Measurements from ENCODE around the gene CDH13.

CDH13 gene

DNA sequence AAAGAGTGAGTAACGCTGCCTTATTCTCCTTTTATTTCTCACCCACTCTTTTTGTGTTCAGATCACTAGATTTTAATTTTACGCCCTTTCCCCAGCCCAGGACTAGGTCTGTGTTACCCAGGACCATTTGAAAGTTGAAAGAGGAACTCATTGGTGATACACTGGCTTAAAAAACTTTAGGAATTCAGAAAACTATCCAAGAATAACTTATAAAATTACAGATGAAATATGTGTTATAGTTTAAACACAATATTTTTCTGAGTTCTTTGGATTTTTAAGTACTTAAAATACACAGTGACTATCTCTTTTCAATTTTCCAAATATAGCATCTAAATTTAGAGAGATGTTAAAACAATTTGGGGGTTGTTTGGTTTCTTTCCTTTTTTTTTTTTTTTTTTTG, 385.2 kb downstream of the CDH13 start:
- no peaks in the 10 kb centered on the region for H3K36me3 ChIP-seq (ENCODE audit: control insufficient read depth in 2 of 2, insufficient read depth in 1 of 2, low read length in 2 of 2)
- TF ChIP-seq, protein P1, sequence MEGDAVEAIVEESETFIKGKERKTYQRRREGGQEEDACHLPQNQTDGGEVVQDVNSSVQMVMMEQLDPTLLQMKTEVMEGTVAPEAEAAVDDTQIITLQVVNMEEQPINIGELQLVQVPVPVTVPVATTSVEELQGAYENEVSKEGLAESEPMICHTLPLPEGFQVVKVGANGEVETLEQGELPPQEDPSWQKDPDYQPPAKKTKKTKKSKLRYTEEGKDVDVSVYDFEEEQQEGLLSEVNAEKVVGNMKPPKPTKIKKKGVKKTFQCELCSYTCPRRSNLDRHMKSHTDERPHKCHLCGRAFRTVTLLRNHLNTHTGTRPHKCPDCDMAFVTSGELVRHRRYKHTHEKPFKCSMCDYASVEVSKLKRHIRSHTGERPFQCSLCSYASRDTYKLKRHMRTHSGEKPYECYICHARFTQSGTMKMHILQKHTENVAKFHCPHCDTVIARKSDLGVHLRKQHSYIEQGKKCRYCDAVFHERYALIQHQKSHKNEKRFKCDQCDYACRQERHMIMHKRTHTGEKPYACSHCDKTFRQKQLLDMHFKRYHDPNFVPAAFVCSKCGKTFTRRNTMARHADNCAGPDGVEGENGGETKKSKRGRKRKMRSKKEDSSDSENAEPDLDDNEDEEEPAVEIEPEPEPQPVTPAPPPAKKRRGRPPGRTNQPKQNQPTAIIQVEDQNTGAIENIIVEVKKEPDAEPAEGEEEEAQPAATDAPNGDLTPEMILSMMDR (tag by site-specific recombination; IDR thresholded peaks at IDR 0.05) = no peak
- TF ChIP-seq, protein P2, sequence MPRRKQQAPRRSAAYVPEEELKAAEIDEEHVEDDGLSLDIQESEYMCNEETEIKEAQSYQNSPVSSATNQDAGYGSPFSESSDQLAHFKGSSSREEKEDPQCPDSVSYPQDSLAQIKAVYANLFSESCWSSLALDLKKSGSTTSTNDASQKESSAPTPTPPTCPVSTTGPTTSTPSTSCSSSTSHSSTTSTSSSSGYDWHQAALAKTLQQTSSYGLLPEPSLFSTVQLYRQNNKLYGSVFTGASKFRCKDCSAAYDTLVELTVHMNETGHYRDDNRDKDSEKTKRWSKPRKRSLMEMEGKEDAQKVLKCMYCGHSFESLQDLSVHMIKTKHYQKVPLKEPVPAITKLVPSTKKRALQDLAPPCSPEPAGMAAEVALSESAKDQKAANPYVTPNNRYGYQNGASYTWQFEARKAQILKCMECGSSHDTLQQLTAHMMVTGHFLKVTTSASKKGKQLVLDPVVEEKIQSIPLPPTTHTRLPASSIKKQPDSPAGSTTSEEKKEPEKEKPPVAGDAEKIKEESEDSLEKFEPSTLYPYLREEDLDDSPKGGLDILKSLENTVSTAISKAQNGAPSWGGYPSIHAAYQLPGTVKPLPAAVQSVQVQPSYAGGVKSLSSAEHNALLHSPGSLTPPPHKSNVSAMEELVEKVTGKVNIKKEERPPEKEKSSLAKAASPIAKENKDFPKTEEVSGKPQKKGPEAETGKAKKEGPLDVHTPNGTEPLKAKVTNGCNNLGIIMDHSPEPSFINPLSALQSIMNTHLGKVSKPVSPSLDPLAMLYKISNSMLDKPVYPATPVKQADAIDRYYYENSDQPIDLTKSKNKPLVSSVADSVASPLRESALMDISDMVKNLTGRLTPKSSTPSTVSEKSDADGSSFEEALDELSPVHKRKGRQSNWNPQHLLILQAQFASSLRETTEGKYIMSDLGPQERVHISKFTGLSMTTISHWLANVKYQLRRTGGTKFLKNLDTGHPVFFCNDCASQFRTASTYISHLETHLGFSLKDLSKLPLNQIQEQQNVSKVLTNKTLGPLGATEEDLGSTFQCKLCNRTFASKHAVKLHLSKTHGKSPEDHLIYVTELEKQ (tag by site-specific recombination; IDR thresholded peaks at IDR 0.05; ENCODE audit: borderline replicate concordance) = no peak
- TF ChIP-seq ZFP69B (tag by site-specific recombination; IDR thresholded peaks at IDR 0.05) (no peak), ZFP41 (tag by site-specific recombination; IDR thresholded peaks at IDR 0.05; ENCODE audit: borderline replicate concordance) (no peak)
- no peak overlapping the region for H3K27ac ChIP-seq (ENCODE audit: extremely low read depth, low read depth, low read length)
- ChIA-PET POLR2A (no interaction called here), CTCF (no interaction called here)
- H3K4me1 ChIP-seq (ENCODE audit: control insufficient read depth, insufficient read depth, low read length) = no peaks in the 10 kb centered on the region; the same call in 1 of the 2 replicates
- H3K4me3 ChIP-seq (ENCODE audit: low read depth, low read length) = no peak overlapping the region
- no peaks in the 10 kb centered on the region for H3K9me3 ChIP-seq (ENCODE audit: control insufficient read depth, insufficient read depth, low read depth, low read length)

DNA sequence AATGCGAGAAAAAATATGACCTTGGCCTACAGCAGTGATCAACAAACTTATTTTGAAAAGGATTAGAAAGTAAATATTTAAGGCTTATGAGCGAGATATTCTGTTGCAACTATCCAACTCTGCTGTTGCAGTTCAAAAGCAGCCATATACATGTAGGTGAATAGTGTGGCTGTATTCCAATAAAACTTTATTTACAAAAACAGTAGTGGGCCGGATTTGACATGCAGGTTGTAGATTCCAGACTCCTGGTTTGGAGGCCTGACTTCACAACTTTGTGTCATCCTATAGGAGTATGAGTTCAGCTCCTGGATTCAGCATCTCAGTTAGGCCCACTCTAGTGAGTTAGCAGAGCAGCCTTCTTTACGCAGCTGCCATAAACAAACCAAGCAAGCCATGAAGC, 386.3 kb downstream of the CDH13 start:
- no peak for TF ChIP-seq ZNF394 (tag by site-specific recombination; IDR thresholded peaks at IDR 0.05; ENCODE audit: borderline replicate concordance)
- TF ChIP-seq ZNF843 (tag by site-specific recombination; IDR thresholded peaks at IDR 0.05) = no peak
- TF ChIP-seq ZNF670 (tag by site-specific recombination; IDR thresholded peaks at IDR 0.05; ENCODE audit: low read depth) = no peak
- TF ChIP-seq ZBTB17 (tag by site-specific recombination; IDR thresholded peaks at IDR 0.05) = no peak
- TF ChIP-seq, protein P3, sequence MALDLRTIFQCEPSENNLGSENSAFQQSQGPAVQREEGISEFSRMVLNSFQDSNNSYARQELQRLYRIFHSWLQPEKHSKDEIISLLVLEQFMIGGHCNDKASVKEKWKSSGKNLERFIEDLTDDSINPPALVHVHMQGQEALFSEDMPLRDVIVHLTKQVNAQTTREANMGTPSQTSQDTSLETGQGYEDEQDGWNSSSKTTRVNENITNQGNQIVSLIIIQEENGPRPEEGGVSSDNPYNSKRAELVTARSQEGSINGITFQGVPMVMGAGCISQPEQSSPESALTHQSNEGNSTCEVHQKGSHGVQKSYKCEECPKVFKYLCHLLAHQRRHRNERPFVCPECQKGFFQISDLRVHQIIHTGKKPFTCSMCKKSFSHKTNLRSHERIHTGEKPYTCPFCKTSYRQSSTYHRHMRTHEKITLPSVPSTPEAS (tag by site-specific recombination; IDR thresholded peaks at IDR 0.05) = no peak
- no peak for TF ChIP-seq SALL2 (tag by site-specific recombination; IDR thresholded peaks at IDR 0.05; ENCODE audit: borderline replicate concordance)
- TF ChIP-seq, protein P4, sequence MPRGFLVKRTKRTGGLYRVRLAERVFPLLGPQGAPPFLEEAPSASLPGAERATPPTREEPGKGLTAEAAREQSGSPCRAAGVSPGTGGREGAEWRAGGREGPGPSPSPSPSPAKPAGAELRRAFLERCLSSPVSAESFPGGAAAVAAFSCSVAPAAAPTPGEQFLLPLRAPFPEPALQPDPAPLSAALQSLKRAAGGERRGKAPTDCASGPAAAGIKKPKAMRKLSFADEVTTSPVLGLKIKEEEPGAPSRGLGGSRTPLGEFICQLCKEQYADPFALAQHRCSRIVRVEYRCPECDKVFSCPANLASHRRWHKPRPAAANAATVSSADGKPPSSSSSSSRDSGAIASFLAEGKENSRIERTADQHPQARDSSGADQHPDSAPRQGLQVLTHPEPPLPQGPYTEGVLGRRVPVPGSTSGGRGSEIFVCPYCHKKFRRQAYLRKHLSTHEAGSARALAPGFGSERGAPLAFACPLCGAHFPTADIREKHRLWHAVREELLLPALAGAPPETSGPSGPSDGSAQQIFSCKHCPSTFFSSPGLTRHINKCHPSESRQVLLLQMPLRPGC (tag by site-specific recombination; IDR thresholded peaks at IDR 0.05) = no peak
- TF ChIP-seq ZNF157 (tag by site-specific recombination; IDR thresholded peaks at IDR 0.05) = no peak
- no peak for TF ChIP-seq ZNF664 (tag by site-specific recombination; IDR thresholded peaks at IDR 0.05)
- TF ChIP-seq, protein P5, sequence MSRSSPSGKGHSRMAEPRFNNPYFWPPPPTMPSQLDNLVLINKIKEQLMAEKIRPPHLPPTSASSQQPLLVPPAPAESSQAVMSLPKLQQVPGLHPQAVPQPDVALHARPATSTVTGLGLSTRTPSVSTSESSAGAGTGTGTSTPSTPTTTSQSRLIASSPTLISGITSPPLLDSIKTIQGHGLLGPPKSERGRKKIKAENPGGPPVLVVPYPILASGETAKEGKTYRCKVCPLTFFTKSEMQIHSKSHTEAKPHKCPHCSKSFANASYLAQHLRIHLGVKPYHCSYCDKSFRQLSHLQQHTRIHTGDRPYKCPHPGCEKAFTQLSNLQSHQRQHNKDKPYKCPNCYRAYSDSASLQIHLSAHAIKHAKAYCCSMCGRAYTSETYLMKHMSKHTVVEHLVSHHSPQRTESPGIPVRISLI (tag by site-specific recombination; IDR thresholded peaks at IDR 0.05) = no peak
- H3K4me1 ChIP-seq (ENCODE audit: control insufficient read depth, insufficient read depth, low read length) = no peaks in the 10 kb centered on the region; the same call in 1 of the 2 replicates
- CTCF ChIA-PET = no interaction called here
- H3K27ac ChIP-seq (ENCODE audit: extremely low read depth, low read depth, low read length) = no peak overlapping the region
- H3K4me3 ChIP-seq (ENCODE audit: low read depth, low read length) = no peak overlapping the region
- H3K9me3 ChIP-seq (ENCODE audit: control insufficient read depth, insufficient read depth, low read depth, low read length) = no peaks in the 10 kb centered on the region
- no peaks in the 10 kb centered on the region for H3K36me3 ChIP-seq (ENCODE audit: control insufficient read depth in 2 of 2, insufficient read depth in 1 of 2, low read length in 2 of 2)
- POLR2A ChIA-PET = no interaction called here

All from HEK293 (cell line).